GM19328 (cell line): ENCODE data around the gene PDE7B.
A peak's percentile ranks its signal among the peaks of the same experiment; 100 is the strongest.

Experiments used
- ATAC-seq: cut with Tn5 transposase; IDR thresholded peaks from one replicate; pipeline ENCODE4 v1.9.1; 2021; ENCODE audit warnings: mild to moderate bottlenecking, moderate library complexity; ENCODE audit not compliant: unreplicated experiment

Gene PDE7B

DNA sequence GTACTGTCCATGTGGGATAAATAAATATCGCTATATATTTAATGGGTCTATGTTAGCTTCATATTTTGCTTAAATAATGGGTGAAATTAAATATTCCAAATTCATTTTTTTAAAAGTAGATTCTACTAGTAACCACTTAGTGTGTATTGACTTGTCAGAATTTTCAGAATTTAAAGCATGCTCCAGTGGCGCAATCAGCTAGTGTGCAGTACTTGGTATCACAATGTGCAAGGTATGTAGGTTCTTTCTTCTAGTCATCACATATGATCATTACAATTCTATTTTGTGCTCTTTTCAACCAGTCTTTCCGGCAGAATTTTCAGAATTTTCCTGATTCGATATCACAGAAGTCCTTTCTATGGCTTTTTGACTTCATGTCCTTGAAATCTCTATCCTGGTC is 32.6 kb downstream of the PDE7B start:
- ATAC-seq, result no peak

DNA sequence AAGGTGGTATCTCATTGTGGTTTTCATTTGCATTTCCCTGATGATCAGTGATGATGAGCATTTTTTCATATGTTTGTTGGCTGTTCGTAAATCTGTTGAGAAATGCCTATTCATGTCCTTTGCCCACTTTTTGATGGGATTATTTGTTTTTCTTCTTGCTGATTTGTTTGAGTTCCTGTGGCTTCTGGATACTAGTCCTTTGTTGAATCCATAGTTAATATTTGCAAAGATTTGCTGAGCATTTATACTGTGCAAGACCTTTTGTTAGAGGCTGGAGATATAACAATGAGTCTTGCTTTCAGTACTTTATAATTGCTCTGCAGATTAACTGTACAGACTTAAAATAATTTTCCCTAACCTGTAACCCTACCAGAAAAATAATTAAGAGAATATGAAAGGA is 35.6 kb downstream of the PDE7B start:
- no peak for ATAC-seq

DNA sequence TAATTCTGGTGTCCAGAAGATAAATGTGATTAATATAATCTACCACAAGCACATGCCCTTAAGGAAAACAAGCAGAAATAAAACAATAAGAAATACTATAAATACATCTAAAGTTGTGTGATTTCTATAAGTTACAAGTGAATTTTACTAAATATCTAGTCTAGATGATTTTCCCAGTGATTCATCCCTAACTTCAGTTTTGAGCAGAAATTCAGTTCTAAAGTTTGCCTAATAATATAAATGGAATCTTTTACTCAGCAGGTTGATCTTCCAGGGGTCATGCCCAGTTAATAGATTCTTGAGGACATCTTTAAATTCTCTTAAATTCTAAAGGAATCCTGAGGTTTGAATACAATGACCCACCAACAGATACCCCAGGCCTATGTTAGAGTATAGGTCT is 37.3 kb downstream of the PDE7B start:
- no peak for ATAC-seq

DNA sequence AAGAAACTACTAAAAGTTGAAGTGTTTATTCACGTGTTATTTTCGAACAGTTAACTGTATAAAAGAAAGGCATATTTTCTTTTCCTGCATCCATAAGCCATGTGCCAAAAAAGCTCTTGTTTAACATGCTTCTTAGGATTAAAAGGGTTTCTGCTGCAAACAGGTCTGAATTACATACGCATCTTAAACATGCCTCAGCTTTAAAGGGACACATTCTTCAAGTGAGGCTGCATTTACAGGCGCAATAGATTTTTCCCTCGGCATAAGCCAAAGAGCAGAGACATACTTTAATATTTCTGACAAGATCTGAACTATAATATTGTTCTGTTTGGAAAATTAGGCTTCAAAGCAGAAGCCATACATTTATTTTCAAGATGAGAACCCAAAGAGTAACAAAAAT is 39.4 kb downstream of the PDE7B start:
- ATAC-seq, result no peak

DNA sequence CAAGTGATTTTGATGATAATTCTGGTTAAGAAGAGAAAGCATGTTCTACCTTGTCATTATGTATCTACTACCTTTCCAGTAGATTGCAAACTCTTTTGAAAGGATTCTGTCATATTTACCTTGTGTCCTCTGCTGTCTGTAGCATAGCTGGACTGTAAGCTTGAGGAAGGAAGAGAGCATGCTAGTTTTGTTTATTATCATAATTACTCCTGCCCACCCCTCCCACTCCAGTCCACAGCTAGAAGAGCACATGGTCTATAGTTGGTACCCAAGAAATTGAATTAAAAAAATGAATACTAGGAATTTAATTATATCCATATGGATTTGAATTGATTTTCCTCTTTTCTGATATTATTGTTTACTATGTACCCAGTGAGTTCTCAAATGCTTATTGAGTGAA is 40.2 kb downstream of the PDE7B start:
- ATAC-seq, result no peak

DNA sequence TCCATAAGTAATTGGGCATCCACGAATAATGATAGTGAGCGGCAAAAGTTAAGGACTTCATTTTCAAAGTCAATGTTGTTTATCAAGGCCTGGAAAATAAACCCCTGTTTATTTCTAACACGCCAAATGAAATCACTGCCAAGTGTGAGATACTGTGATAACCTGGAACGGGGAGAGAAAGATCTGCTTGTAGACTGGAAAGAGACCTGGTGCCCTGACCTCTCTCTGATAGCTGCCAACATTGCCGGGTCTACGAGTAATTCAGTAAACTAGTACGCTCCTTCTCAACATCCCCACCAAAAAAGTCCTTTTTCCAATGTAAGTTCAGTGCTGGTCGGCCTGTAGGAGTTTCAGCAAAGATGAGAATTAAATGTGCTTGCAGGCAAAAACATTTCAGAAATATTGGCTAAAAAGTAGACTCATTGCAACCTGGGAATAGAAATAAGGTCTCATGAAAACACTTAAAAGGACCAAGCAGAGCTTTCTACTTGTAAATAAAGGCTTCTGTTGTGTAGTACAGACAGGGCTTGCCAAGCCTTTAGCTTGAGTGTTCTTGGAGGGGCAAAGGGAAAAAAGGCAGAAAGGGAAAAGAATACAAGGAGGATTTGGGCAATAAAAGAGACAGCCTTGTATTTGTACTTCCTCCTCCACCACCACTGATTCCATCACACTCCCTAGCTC is 43.9 kb downstream of the PDE7B start:
- no peak for ATAC-seq

DNA sequence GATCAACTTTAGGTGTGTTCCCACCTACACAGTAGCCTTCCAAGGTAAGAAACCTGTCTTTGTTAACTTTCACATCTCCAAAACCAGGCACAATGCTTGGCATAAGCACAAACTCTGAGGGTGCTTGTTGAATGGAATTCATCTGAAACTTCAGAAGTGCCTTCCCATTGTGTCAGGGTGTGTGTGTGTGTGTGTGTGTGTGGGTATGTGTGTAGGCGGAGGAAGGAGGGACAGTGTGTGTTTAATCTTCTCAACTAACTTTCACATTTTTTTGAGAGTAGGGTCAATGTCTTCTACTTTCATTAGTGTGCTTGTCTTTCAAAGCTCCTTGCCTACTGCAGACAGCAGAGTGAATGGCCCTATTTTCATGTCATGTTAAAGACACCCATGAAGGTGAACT is 45.6 kb downstream of the PDE7B start:
- no peak for ATAC-seq

DNA sequence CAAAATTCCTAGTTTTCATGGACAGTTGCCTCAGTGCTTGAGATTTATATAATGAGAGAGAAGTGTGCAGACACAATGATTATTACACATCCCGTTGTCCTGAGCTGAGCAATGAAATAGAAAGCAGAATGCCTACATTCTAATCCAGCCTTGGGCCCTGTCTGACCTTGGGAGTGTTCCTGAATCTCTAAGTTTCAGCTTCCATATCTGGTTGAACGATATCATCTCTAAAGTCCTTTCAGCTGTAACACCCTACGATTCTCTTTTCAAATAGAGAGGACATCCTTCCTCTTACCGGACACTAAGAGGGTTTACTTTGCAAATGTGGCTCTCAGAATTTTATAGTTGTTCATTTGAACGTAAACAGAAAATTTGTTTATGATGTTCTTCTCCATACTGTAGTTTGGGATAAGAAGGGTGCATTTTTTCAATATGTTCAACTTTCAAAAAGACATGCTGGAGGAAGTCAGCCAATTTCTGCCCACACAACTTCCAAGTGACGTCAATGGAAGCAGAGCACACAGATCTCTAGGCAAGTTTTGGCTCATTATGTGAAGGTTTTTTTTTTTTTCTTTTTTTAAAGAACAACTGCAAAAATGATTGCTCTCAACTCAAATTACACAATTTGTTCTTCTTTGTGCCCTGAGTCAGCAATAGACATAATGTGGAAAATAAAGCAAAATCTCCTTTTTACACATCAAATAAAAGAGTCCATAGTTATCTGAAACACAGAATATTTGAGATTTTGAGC is 50.4 kb downstream of the PDE7B start:
- no peak for ATAC-seq

DNA sequence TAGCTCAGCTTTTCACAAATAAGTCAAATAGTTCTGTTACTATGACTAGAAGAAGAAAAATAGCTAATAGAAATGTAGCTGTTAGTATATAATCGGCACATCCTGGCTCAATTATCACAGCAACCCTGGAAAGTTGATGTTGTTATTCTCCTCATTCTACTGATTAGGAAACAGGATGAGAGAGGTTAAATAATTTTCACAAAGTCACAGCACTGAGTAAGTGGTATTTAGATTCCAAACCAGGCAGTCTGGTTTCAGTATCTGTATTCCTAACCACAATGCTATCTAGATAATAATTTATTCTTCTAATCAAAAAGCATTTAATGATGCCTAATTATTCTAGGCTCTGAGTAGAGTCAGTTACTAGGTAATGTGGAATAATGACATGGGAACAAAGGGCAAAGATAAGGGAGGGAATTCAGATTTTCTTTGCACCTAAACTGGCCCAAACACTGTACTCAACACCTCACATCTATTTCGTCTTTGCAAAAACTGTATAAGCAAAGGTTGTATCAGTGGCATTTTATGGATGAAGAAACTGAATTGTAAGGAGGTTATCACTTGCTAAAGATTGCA is 51.3 kb downstream of the PDE7B start:
- no peak for ATAC-seq

DNA sequence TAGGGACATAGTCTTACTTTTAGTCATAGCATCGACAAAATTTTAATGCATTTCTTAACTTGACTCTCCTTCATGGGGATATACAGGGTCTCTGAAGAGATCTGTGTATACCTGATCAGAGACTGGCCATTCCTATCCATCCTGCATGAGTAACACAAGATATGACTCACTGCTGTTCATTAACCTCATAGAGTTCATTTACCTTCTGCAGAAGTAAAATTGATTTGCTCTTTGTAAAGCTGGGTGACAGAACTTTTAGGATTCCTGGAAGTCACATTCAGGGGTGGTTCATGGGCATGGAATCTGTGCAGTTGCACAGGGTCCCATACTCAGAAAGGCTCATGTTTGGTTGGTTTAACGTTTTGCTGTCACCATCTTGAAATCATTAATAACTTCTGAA is 53.2 kb downstream of the PDE7B start:
- ATAC-seq, result no peak

DNA sequence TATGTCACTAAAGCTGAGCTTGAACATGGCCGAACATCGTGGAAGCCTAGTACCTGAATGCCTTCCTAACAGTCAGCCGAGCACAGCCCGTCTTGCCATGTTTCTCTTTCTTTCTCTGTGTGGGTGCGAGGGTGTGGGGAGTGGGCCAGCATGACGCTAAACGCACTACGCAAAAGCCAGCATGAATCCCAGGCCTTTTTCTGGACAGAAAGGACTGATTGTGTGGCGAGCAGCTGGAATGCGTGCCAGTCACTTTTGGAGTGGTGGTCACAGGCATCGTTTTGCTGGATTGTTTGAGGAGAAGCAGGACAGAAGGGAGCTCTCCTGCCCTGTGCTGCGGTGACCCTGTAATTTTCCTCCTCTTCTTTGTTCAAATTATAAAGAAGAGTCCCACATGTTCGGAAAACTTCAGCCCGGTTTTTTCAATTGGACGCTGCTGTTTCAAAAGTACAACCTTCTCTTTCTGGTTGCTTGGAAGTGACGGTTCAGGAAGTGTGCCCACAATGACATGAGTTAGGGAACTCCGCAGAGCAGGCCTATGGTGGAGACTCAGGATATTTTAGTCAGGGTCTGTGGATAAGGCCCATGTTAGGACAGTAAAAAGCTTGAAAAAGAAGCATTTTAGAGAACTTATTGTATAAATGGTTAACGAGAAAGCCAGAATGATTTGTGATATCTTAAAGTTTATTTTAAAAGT is 54.3 kb downstream of the PDE7B start:
- ATAC-seq, result no peak

DNA sequence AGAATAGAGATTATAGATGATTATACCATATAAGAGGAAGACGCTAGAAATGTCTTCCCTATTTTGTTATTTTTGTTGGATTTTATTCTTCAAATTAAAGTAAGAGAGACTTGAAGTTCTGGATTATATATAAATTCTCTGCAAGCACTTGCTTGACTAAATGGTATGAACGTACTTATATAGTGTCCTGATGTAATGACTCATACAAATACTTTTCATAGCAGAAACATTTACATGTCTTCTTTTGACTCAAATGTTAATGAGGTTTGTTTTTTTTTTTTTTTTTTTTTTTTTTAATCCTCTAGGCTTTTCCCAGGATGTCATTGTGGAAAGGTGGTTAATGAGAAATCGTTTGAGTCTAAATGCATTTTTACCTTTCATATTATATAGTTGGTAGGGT is 55.0 kb downstream of the PDE7B start:
- ATAC-seq, result no peak

DNA sequence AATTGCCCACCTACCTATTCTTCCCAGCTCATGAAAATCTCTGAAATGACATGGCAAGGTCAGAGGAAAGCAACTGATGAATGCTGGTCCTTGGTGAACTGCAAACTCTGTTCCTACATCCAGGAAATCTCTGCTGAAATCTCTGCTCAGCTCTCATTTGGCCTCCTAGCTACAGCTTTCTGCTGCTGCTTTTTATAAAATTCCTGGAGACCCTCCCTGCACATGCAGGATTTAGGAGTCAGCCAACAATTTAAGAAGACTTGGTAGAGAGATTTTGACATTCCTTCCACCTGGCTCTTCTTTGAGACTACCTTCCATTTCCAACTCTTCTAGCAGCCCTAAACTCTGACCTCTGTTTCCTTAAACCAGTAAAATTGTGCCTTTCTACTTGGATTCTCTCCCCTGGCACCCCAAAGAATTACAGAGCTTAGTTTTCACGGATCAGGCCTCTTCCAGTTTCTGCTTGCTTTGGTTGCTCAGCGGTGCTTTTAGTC is 55.5 kb downstream of the PDE7B start:
- no peak for ATAC-seq

DNA sequence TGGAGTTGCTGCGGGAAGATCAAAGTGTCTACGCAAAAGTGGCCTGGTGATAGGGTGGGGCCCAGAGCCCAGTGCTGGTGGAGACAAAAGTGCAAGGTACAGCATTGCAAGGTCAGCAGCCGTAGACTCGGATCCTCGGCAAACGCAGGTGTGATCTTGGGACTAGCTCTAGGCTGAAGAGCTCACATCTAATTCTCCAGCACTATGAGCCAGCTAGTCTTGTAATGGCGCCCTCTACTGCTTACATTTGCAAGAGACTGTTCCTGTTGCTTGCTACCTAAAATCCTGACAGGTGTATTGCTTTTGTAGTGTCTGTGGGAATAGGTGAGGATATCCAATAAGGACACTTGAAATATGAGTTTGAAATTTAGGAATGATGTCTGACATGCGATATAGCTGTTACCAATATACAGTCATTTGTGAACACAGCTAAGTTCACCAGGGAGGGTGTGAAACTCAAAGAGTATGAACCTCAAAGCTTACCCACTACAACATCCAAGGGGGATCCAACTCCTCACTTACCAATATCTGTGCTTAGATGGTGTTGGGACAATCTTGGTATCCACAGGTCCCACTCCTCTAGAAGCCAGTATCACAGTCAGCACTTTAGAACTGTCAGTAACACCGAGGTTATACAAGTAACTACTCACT is 58.4 kb downstream of the PDE7B start:
- peak; percentile 77 for ATAC-seq

DNA sequence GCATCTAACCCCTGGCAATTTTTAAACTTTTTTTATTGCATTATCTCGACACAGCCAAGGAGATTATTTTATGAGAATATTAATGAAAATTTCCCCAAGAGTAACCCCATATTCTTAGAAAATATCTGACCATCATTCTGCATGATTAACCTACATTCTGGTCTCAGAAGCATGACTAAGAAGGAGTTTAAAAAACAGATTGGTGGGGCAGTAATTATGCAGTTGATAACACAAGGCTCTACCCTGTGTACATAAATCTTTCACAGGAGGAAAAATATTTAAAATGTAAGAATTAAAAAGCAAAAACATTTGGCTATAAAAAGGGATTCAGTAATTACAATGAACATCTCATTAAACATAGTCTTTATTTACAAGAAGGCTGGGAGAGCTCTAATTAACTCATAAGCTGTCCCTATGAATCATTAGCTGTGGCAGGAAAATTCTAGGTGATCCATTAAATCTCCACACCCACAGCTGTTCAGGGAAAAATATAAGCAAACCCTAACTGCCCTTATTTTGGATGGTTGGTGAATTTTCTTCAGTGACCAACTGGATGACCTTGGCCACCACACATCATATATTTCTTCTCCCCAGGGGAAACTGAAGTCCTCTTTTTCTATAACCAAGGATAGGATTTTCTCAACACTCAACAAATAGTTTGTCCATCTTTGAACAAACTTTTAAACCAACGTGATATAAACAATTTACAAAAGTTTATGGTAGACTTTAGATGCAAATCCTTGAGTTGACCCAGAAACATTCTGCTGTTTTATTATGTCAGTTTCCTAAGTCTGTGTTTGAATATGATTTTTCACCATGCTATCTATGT is 59.5 kb downstream of the PDE7B start:
- no peak for ATAC-seq

DNA sequence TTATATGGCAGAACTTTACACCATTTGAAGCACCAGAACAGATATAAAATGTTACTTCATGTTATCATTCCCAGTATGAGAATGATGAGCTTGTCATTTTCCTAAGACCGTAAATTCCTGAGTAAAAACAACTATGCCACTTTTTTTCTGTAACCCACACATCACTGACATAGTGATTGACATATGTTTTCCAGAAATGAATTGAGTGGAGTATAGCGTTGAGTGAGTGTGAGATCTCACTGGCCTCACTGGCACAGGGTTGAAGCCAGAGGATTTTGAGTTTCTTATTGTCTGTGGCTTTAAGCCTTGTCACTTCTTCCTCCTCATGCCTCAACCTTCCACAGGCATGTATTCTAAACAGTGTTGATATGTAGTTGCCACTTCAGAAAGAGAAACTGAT is 62.3 kb downstream of the PDE7B start:
- no peak for ATAC-seq

DNA sequence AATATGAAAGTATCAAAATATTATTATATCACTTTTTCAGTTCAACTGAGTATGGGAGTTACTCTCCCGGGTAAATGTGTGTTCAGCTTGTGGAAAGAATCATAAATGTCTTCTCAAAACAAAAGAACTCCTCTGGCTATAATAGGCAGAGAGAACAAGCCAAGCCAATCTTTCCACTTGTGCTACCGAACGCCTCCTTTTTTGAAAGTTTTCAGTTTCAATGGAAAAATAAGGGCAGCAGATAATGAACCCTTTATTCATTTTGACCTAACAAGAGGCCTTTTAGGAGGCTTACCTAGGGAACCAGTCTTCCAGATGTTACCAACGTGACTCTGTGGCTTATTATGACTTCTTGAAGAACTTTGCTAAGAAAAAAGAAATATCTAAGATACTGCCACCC is 67.5 kb downstream of the PDE7B start:
- ATAC-seq, result no peak

DNA sequence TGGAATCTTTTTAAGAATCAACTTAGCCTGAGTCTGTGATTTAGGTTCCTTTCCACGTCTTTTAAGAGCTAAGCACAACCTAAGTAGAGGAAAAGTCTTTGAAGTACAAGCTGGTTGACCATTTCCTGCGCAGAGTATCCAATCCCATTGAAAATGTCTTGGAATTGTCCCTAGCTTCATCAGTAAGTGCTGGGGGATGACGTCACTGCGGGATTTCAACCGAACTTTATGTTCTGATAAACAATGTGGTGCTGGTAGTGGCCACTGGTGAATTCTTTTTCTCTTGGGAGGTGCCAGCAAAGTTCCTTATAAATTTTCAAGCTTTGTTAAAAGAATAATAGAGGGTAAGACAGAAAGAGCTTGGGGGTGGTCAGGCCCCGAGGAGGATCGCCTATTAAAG is 69.2 kb downstream of the PDE7B start:
- no peak for ATAC-seq

DNA sequence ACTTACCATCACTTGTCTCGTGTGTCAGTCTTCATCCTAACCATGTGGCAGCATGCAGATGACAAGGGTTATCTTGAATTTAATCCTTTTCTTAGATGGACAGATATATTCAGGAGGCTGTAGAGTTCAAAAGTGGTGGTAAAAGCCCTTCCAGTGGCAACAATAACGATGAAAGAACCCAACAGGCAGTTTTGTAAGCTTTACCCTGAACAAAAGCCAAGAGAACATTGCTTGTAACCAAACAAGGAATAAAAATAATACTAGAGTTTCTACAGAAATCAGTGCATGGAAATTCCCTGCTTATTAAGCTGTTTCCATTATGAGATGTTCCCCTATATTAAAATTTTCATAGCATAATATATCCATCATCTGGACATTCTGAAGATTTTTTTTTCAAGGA is 69.7 kb downstream of the PDE7B start:
- ATAC-seq, result no peak

DNA sequence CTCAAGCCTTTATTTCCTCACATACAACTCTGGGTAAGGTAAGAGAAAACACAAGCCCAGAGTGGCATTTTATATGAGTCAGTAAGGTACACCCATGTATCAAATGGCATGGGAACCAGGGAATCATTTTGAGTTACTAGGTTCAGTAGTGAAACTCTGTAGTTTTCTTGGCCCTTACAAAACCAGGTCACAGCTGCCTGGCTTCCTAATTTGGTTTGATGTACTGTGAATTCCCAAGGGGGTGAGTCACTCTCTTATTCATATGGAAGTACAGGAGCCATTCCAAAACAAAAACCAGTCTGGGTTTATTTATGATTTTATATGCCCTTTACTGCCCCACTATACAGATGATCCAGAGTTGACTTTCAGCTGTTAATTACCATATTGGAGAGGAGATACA is 70.7 kb downstream of the PDE7B start:
- ATAC-seq, result no peak
